Ovary (tissue), 3 donors: ENCODE data around the gene MOB1A.

Experiments
- CTCF ChIP-seq, 3 donors: fragments of 450-650 bp in 2 of 3; fragments of 200-600 bp in 1 of 3; IDR thresholded peaks; one replicate each; pipeline versions ENCODE4 v1.5.1 to v1.8.0; 2016 to 2022; ENCODE audit warnings: antibody characterized with exemption in 3 of 3, mild to moderate bottlenecking in 1 of 3
- POLR2A ChIP-seq: fragments of 450-650 bp; IDR thresholded peaks from one replicate; pipeline ENCODE4 v1.6.1; 2017; ENCODE audit warnings: antibody characterized with exemption, mild to moderate bottlenecking, moderate library complexity
- donor health status: DM: no; HTN: no; CAD: no.

GRCh38 chr2:74155830-74156229, 22.8 kb downstream of the MOB1A start:
- TF ChIP-seq CTCF (IDR thresholded peaks at IDR 0.05) (no peak), POLR2A (no peak)
